Measurements from ENCODE around the gene ZNF557.
"Not testable (repeated sequence)": the region's sequence is repeated elsewhere in the genome, so short reads cannot be mapped to it uniquely, and the experiment has no call there.

Gene ZNF557

GRCh38 chr19:7063339-7063738 is 6.2 kb upstream of the ZNF557 start:
- H3K27ac ChIP-seq = no peak overlapping the region
- TF ChIP-seq CTCF (IDR thresholded peaks at IDR 0.05) = no peak
- no peak for DNase-seq (ENCODE audit: low spot score)

GRCh38 chr19:7063764-7064418 is 5.6 kb upstream of the ZNF557 start:
- no peak overlapping the region for H3K4me3 ChIP-seq
- TF ChIP-seq CTCF (IDR thresholded peaks at IDR 0.05) = no peak
- no peak overlapping the region for H3K27ac ChIP-seq
- DNase-seq (ENCODE audit: low spot score) = no peak

More at GRCh38 chr19:7063339-7063738, 6.2 kb upstream of the ZNF557 start:
- H3K4me3 ChIP-seq = no peak overlapping the region

- DNase-seq (ENCODE audit: low spot score); H3K4me3 ChIP-seq; H3K27ac ChIP-seq: not testable (repeated sequence)
These were observed 2.4 kb upstream of the ZNF557 start for GRCh38 chr19:7067122-7067521.

- H3K4me3 ChIP-seq = no peak overlapping the region
- H3K27ac ChIP-seq = no peak overlapping the region
- DNase-seq (ENCODE audit: low spot score) = no peak
- TF ChIP-seq CTCF (IDR thresholded peaks at IDR 0.05) = no peak
These were observed 1.8 kb upstream of the ZNF557 start for GRCh38 chr19:7067716-7068115.

GRCh38 chr19:7068599-7068998 is 904 bp upstream of the ZNF557 start:
- no peak for DNase-seq (ENCODE audit: low spot score)
- Histone ChIP-seq H3K4me3 (peak overlapping the region; percentile 77), H3K27ac (peak overlapping the region in 1 of 2 donors; percentile 64)
- TF ChIP-seq CTCF (IDR thresholded peaks at IDR 0.05) = no peak

GRCh38 chr19:7069904-7070226 is 362 bp downstream of the ZNF557 start:
- no peak for DNase-seq (ENCODE audit: low spot score)
- peak overlapping the region; percentile 73 to 82 for H3K27ac ChIP-seq
- no peak for TF ChIP-seq CTCF (IDR thresholded peaks at IDR 0.05)
- H3K4me3 ChIP-seq = peak overlapping the region; percentile 77

- no peak for TF ChIP-seq CTCF (IDR thresholded peaks at IDR 0.05)
- Histone ChIP-seq H3K27ac (no peak overlapping the region), H3K4me3 (no peak overlapping the region)
- DNase-seq (ENCODE audit: low spot score) = no peak
These were observed 3.0 kb downstream of the ZNF557 start for GRCh38 chr19:7072541-7072940.
